ENCODE results near the gene NOL9. TPM values are rescaled to one million over a fixed set of nuclear protein-coding genes. Genes with fewer than 3 reads are reported as not detected.

Gene NOL9
- total and polyA plus RNA-seq, 2 of the 13 experiments (the other 11 are each of a cell fraction or from before 2014, with no cell fraction given) = 18.0 to 24.7 TPM

GRCh38 chr1:6475381-6476133 lies 78.8 kb downstream of the NOL9 start:
- no peaks in the 10 kb centered on the region for H3K9me3 ChIP-seq (ENCODE audit: low read length)
- H3K4me1 ChIP-seq (ENCODE audit: insufficient read depth, low read length) = peaks cover 24% of the 10 kb centered on the region
- H3K4me3 ChIP-seq (replicated peaks in 1 of 3; ENCODE audit: insufficient read depth in 1 of 3, low read depth in 2 of 3, low read length in 3 of 3) = peak overlapping the region in 1 of 3 experiments; percentile 34; a peak in 1 of 6 replicates
- no peak overlapping the region for H3K27ac ChIP-seq (ENCODE audit: extremely low read length, insufficient read depth, low read length)
- no peaks in the 10 kb centered on the region for H3K27me3 ChIP-seq (ENCODE audit: control insufficient read depth in 1 of 2, insufficient read depth in 2 of 2, low read length in 2 of 2)
- BruUV-seq (replicated peaks) = no TSS peak
- H3K9ac ChIP-seq (ENCODE audit: insufficient read depth, low read depth, low read length) = no peak overlapping the region
- peak overlapping the region; percentile 59 for H3K4me2 ChIP-seq (ENCODE audit: low read depth, low read length)
- WGBS (ENCODE audit: low lambda C conversion rate) = 20% methylated on average over 6 of the region's 33 CpGs
- FAIRE-seq (no peak), ATAC-seq (peak; percentile 88), DNase-seq (ENCODE audit: low spot score) (no peak)
- in situ Hi-C loops (cut with HindIII; ENCODE audit: extremely low pct_ligation_motif_present, low pct_unique_long_range_greater_than_20kb) (loop anchor here (25.0 kb wide), 1 partner anchor 737 kb away; no protein-coding TSS in a partner anchor), intact Hi-C loops (cut with micrococcal nuclease; ENCODE audit: unreplicated experiment) (loop anchor here (1.0 kb wide), 1 partner anchor 30 kb away; no protein-coding TSS in a partner anchor)
- H3K79me2 ChIP-seq (ENCODE audit: insufficient read depth, low read length) = no peaks in the 10 kb centered on the region
- ChIA-PET CTCF (ENCODE audit: low intra/inter-chr PET ratio, low total read pairs) (interaction anchor here (1.1 to 1.2 kb wide), 2 partner anchors 11 to 31 kb away, joined by 4 read pairs; no protein-coding TSS in a partner anchor), POLR2A (no interaction called here)
- no peaks in the 10 kb centered on the region for H4K20me1 ChIP-seq (ENCODE audit: insufficient read depth, low read length)
- H2AFZ ChIP-seq (ENCODE audit: low read length) = no peak overlapping the region
- no peaks in the 10 kb centered on the region for H3K36me3 ChIP-seq (replicated peaks in 1 of 2; ENCODE audit: control insufficient read depth in 1 of 2, insufficient read depth in 2 of 2, low read length in 2 of 2)
- no peak for TF ChIP-seq SMYD3 (CRISPR knock-in tag; IDR thresholded peaks at IDR 0.05)
- no peak for TF ChIP-seq RFXANK (CRISPR knock-in tag; IDR thresholded peaks at IDR 0.05)
- TF ChIP-seq ERF (CRISPR knock-in tag; IDR thresholded peaks at IDR 0.05) = no peak
- no peak for TF ChIP-seq ZNF572 (CRISPR knock-in tag; IDR thresholded peaks at IDR 0.05)
- no peak for TF ChIP-seq HOXA5 (CRISPR knock-in tag; IDR thresholded peaks at IDR 0.05)
- 0 out of 2 replicates have a peak, but pooled peaks have one; percentile 30 for TF ChIP-seq ZNF274 (CRISPR knock-in tag; IDR thresholded peaks at IDR 0.05)
- TF ChIP-seq, protein P1, sequence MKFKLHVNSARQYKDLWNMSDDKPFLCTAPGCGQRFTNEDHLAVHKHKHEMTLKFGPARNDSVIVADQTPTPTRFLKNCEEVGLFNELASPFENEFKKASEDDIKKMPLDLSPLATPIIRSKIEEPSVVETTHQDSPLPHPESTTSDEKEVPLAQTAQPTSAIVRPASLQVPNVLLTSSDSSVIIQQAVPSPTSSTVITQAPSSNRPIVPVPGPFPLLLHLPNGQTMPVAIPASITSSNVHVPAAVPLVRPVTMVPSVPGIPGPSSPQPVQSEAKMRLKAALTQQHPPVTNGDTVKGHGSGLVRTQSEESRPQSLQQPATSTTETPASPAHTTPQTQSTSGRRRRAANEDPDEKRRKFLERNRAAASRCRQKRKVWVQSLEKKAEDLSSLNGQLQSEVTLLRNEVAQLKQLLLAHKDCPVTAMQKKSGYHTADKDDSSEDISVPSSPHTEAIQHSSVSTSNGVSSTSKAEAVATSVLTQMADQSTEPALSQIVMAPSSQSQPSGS (CRISPR knock-in tag; IDR thresholded peaks at IDR 0.05) = no peak
- TF ChIP-seq, protein P2, sequence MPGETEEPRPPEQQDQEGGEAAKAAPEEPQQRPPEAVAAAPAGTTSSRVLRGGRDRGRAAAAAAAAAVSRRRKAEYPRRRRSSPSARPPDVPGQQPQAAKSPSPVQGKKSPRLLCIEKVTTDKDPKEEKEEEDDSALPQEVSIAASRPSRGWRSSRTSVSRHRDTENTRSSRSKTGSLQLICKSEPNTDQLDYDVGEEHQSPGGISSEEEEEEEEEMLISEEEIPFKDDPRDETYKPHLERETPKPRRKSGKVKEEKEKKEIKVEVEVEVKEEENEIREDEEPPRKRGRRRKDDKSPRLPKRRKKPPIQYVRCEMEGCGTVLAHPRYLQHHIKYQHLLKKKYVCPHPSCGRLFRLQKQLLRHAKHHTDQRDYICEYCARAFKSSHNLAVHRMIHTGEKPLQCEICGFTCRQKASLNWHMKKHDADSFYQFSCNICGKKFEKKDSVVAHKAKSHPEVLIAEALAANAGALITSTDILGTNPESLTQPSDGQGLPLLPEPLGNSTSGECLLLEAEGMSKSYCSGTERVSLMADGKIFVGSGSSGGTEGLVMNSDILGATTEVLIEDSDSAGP (CRISPR knock-in tag; IDR thresholded peaks at IDR 0.05; ENCODE audit: borderline replicate concordance) = peak; percentile 53; the same call in 1 of the 2 replicates
- no peak for TF ChIP-seq TEAD2 (CRISPR knock-in tag; IDR thresholded peaks at IDR 0.05)
- TF ChIP-seq ZNF552 (CRISPR knock-in tag; IDR thresholded peaks at IDR 0.05; ENCODE audit: borderline replicate concordance) = no peak
- TF ChIP-seq CREB1 (IDR thresholded peaks at IDR 0.05) = no peak
- no peak for TF ChIP-seq CREB1 (CRISPR knock-in tag; IDR thresholded peaks at IDR 0.05)
- peak; percentile 70 for TF ChIP-seq RAD21 (CRISPR knock-in tag; IDR thresholded peaks at IDR 0.05)
- TF ChIP-seq SP4 (CRISPR knock-in tag; IDR thresholded peaks at IDR 0.05) = peak; percentile 48; the same call in 1 of the 2 replicates
- TF ChIP-seq UBTF (CRISPR knock-in tag; IDR thresholded peaks at IDR 0.05) = peak; percentile 56
- no peak for TF ChIP-seq GATAD1 (CRISPR knock-in tag; IDR thresholded peaks at IDR 0.05)
- 0 out of 2 replicates have a peak, but pooled peaks have one; percentile 32 for TF ChIP-seq CBFB (CRISPR knock-in tag; IDR thresholded peaks at IDR 0.05)
- no peak for TF ChIP-seq ZKSCAN5 (CRISPR knock-in tag; IDR thresholded peaks at IDR 0.05)
- no peak for TF ChIP-seq NCOA1 (CRISPR knock-in tag; IDR thresholded peaks at IDR 0.05)
- no peak for TF ChIP-seq ZNF34 (CRISPR knock-in tag; IDR thresholded peaks at IDR 0.05; ENCODE audit: borderline replicate concordance)
- TF ChIP-seq ZNF326 (CRISPR knock-in tag; IDR thresholded peaks at IDR 0.05; ENCODE audit: borderline replicate concordance) = no peak
- TF ChIP-seq PRPF4 (IDR thresholded peaks at IDR 0.05; ENCODE audit: low read depth, low read length, poor library complexity, severe bottlenecking) = no peak
